ENCODE results near the gene GALNS. TPM values are rescaled to one million over a fixed set of nuclear protein-coding genes. Genes with fewer than 3 reads are reported as not detected.

The GALNS gene
- polyA plus RNA-seq, 1 donor from 2014 or later, result 19.4 TPM

DNA sequence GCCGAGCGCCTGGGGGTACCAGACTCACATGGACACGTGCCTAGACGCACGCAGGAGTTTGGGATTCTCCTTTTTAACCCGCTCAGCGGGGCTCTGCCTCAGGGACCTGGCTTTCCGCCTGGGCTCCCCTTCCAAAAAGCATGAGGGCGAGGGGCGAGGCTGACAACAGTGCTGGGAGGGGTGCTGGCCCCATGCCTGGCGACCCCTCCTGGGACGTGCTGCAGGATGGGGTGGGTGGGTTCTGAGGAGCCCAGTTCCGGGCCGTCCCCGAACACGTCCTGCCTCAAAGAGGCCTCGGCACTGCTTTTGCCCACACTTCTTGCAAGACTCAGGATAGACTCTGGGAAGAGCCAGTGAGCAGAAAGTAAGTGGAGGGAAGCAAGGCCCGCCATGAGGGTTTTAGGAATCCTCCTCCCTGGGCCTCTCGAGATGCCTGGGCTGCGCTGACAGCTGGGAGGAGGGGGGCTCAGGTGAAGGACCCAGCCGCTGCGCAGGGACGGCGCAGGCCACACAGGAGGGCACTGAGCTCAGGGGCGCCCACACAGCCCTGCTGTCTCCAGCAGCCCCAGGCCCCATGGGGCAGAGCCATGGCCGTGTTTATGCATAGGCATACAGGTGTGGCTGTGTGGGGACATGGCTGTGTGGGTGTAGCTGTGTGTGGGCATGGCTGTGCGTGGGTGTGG lies 25.1 kb upstream of the GALNS start:
- TF ChIP-seq, protein P1, sequence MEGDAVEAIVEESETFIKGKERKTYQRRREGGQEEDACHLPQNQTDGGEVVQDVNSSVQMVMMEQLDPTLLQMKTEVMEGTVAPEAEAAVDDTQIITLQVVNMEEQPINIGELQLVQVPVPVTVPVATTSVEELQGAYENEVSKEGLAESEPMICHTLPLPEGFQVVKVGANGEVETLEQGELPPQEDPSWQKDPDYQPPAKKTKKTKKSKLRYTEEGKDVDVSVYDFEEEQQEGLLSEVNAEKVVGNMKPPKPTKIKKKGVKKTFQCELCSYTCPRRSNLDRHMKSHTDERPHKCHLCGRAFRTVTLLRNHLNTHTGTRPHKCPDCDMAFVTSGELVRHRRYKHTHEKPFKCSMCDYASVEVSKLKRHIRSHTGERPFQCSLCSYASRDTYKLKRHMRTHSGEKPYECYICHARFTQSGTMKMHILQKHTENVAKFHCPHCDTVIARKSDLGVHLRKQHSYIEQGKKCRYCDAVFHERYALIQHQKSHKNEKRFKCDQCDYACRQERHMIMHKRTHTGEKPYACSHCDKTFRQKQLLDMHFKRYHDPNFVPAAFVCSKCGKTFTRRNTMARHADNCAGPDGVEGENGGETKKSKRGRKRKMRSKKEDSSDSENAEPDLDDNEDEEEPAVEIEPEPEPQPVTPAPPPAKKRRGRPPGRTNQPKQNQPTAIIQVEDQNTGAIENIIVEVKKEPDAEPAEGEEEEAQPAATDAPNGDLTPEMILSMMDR (IDR thresholded peaks at IDR 0.05; ENCODE audit: poor library complexity, severe bottlenecking), result no peak
- TF ChIP-seq SMC3 (conservative IDR thresholded peaks at IDR 0.05; ENCODE audit: poor library complexity), result no peak
- TF ChIP-seq RAD21 (conservative IDR thresholded peaks at IDR 0.05), result no peak
- Histone ChIP-seq H3K27ac (ENCODE audit: low read length) (no peak overlapping the region), H3K9me2 (ENCODE audit: insufficient read depth, low read length) (no peaks in the 10 kb centered on the region), H3K4me3 (ENCODE audit: low read length) (no peak overlapping the region), H3K27me3 (ENCODE audit: insufficient read depth, low read depth, low read length) (no peaks in the 10 kb centered on the region), H3K9ac (ENCODE audit: low read length) (no peak overlapping the region), H2AFZ (ENCODE audit: low read depth, low read length) (no peak overlapping the region), H3F3A (ENCODE audit: insufficient read depth, low read length, poor library complexity, severe bottlenecking) (no peaks in the 10 kb centered on the region), H4K20me1 (ENCODE audit: insufficient read depth) (no peaks in the 10 kb centered on the region), H3K4me2 (ENCODE audit: low read length) (no peak overlapping the region), H3K36me3 (ENCODE audit: insufficient read depth, low read length) (no peaks in the 10 kb centered on the region), H3K79me2 (replicated peaks; ENCODE audit: insufficient read depth, low read length) (no peaks in the 10 kb centered on the region), H3K9me3 (ENCODE audit: low read length) (no peaks in the 10 kb centered on the region)

DNA sequence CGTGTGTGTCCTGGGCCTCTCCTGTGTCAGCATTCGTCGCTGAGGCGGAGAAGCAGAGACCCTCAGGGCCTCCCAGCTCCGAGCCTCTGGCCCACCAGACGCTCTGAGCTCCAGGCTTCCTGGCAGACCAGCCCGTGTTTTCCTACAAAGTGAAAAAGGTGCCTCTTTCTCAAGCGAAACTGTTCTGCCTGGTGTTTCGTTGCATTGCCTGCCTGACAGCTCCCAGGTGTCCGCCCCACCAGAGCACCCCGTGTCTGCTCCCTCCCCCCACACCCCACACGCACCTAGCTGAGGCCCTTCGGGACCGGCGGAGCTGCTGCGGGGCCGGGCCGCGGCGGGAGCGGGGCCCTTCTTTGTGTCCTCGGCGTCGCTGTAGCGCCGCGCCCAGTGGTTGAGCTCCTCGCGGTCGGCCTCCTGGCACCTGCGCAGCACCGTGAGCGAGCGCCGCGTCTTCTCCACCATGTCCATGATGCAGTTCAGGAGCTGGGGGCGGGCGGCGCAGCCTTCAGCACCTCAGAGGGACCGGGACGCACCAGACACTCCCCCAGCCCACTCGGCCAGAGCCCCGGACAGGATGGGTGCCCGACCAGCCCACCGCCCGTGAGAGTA lies 24.4 kb upstream of the GALNS start:
- H3K9me2 ChIP-seq (ENCODE audit: insufficient read depth, low read length), result no peaks in the 10 kb centered on the region
- H3F3A ChIP-seq (ENCODE audit: insufficient read depth, low read length, poor library complexity, severe bottlenecking), result no peaks in the 10 kb centered on the region
- no peak overlapping the region for H3K27ac ChIP-seq (ENCODE audit: low read length)
- H3K4me2 ChIP-seq (ENCODE audit: low read length), result no peak overlapping the region
- no peaks in the 10 kb centered on the region for H3K79me2 ChIP-seq (replicated peaks; ENCODE audit: insufficient read depth, low read length)
- no peaks in the 10 kb centered on the region for H3K36me3 ChIP-seq (ENCODE audit: insufficient read depth, low read length)
- TF ChIP-seq RAD21 (conservative IDR thresholded peaks at IDR 0.05) (no peak), EZH2 (IDR thresholded peaks at IDR 0.05; ENCODE audit: borderline replicate concordance, insufficient read depth, low read length, poor library complexity, severe bottlenecking) (no peak), EP300 (conservative IDR thresholded peaks at IDR 0.05; ENCODE audit: poor library complexity, severe bottlenecking) (no peak), SMC3 (conservative IDR thresholded peaks at IDR 0.05; ENCODE audit: poor library complexity) (no peak), TAF1 (IDR thresholded peaks at IDR 0.05; ENCODE audit: low read depth) (no peak), MXI1 (conservative IDR thresholded peaks at IDR 0.05; ENCODE audit: poor library complexity, severe bottlenecking) (no peak), POLR2AphosphoS5 (IDR thresholded peaks at IDR 0.05) (no peak), REST (IDR thresholded peaks at IDR 0.05; ENCODE audit: borderline replicate concordance) (no peak)
- TF ChIP-seq, protein P1 (IDR thresholded peaks at IDR 0.05; ENCODE audit: poor library complexity, severe bottlenecking), result no peak
- no peaks in the 10 kb centered on the region for H4K20me1 ChIP-seq (ENCODE audit: insufficient read depth)
- H3K27me3 ChIP-seq (ENCODE audit: insufficient read depth, low read depth, low read length), result no peaks in the 10 kb centered on the region
- H2AFZ ChIP-seq (ENCODE audit: low read depth, low read length), result no peak overlapping the region
- H3K9me3 ChIP-seq (ENCODE audit: low read length), result no peaks in the 10 kb centered on the region
- no peak overlapping the region for H3K4me3 ChIP-seq (ENCODE audit: low read length)
- no peak overlapping the region for H3K9ac ChIP-seq (ENCODE audit: low read length)
